Measurements from ENCODE around the gene FSTL5. TPM values are rescaled to one million over a fixed set of nuclear protein-coding genes. Genes with fewer than 3 reads are reported as not detected.
"Not testable (repeated sequence)": the region's sequence is repeated elsewhere in the genome, so short reads cannot be mapped to it uniquely, and the experiment has no call there.

FSTL5 gene
- total and polyA plus RNA-seq, 4 experiments from 2014 or later = not detected

- peaks cover 0 to 7% (median 1%) of the 10 kb centered on the region in 8 donors for H3K9me3 Mint-ChIP-seq
- no peaks in the 10 kb centered on the region for H3K36me3 Mint-ChIP-seq
- H3K27me3 Mint-ChIP-seq = no peaks in the 10 kb centered on the region
- H3K27ac Mint-ChIP-seq = no peak overlapping the region
- Histone ChIP-seq H3K36me3 (ENCODE audit: insufficient read depth, low read length) (no peaks in the 10 kb centered on the region), H3K4me3 (ENCODE audit: low read length in 2 of 2) (no peak overlapping the region), H3K27ac (ENCODE audit: low read depth, low read length) (no peak overlapping the region), H3K9me3 (ENCODE audit: control insufficient read depth in 1 of 2, low read length in 2 of 2) (no peaks in the 10 kb centered on the region), H3K27me3 (ENCODE audit: insufficient read depth, low read length) (no peaks in the 10 kb centered on the region), H3K4me1 (ENCODE audit: insufficient read depth, low read length) (no peaks in the 10 kb centered on the region)
- ChIA-PET CTCF (ENCODE audit: partially characterized antibody) (no interaction called here), POLR2A (ENCODE audit: partially characterized antibody) (no interaction called here)
- H3K4me1 Mint-ChIP-seq = no peaks in the 10 kb centered on the region
- intact Hi-C loops (cut with micrococcal nuclease) = no loop called here
- no peak for DNase-seq
- H3K4me3 Mint-ChIP-seq = no peak overlapping the region
These were observed 401.0 kb downstream of the FSTL5 start for GRCh38 chr4:161762796-161763195.

GRCh38 chr4:161760008-161760407 lies 403.8 kb downstream of the FSTL5 start:
- CTCF ChIA-PET (ENCODE audit: partially characterized antibody) = no interaction called here
- no peaks in the 10 kb centered on the region for H3K36me3 Mint-ChIP-seq
- Histone ChIP-seq H3K4me1 (ENCODE audit: insufficient read depth, low read length) (no peaks in the 10 kb centered on the region), H3K36me3 (ENCODE audit: insufficient read depth, low read length) (no peaks in the 10 kb centered on the region), H3K4me3 (ENCODE audit: low read length in 2 of 2) (no peak overlapping the region), H3K27ac (ENCODE audit: low read depth, low read length) (no peak overlapping the region), H3K27me3 (ENCODE audit: insufficient read depth, low read length) (no peaks in the 10 kb centered on the region), H3K9me3 (ENCODE audit: control insufficient read depth in 1 of 2, low read length in 2 of 2) (no peaks in the 10 kb centered on the region)
- H3K4me3 Mint-ChIP-seq = no peak overlapping the region
- no peaks in the 10 kb centered on the region for H3K27me3 Mint-ChIP-seq
- peaks cover 0 to 4% (median 1%) of the 10 kb centered on the region in 8 donors for H3K9me3 Mint-ChIP-seq
- no peak overlapping the region for H3K27ac Mint-ChIP-seq
- POLR2A ChIA-PET (ENCODE audit: partially characterized antibody) = no interaction called here
- DNase-seq = no peak
- intact Hi-C loops (cut with micrococcal nuclease) = no loop called here
- H3K4me1 Mint-ChIP-seq = no peaks in the 10 kb centered on the region

- intact Hi-C loops (cut with micrococcal nuclease); DNase-seq; H3K9me3 Mint-ChIP-seq; POLR2A ChIA-PET (ENCODE audit: partially characterized antibody); CTCF ChIA-PET (ENCODE audit: partially characterized antibody); H3K36me3 ChIP-seq (ENCODE audit: insufficient read depth, low read length); H3K9me3 ChIP-seq (ENCODE audit: control insufficient read depth in 1 of 2, low read length in 2 of 2); H3K27ac ChIP-seq (ENCODE audit: low read depth, low read length); H3K4me3 Mint-ChIP-seq; H3K4me3 ChIP-seq (ENCODE audit: low read length in 2 of 2); H3K4me1 Mint-ChIP-seq; H3K36me3 Mint-ChIP-seq; H3K4me1 ChIP-seq (ENCODE audit: insufficient read depth, low read length); H3K27ac Mint-ChIP-seq; H3K27me3 ChIP-seq (ENCODE audit: insufficient read depth, low read length); H3K27me3 Mint-ChIP-seq: not testable (repeated sequence)
These were observed 405.4 kb downstream of the FSTL5 start for GRCh38 chr4:161758412-161758811.

GRCh38 chr4:161728929-161729328 lies 434.9 kb downstream of the FSTL5 start:
- POLR2A ChIA-PET (ENCODE audit: partially characterized antibody) = no interaction called here
- CTCF ChIA-PET (ENCODE audit: partially characterized antibody) = no interaction called here

GRCh38 chr4:161721947-161722346 lies 441.9 kb downstream of the FSTL5 start:
- intact Hi-C loops (cut with micrococcal nuclease) = no loop called here
- no peaks in the 10 kb centered on the region for H3K27me3 Mint-ChIP-seq

More at GRCh38 chr4:161728929-161729328, 434.9 kb downstream of the FSTL5 start:
- no peaks in the 10 kb centered on the region for H3K27me3 Mint-ChIP-seq
- H3K4me1 Mint-ChIP-seq = no peaks in the 10 kb centered on the region
- Histone ChIP-seq H3K27me3 (ENCODE audit: insufficient read depth, low read length) (no peaks in the 10 kb centered on the region), H3K9me3 (ENCODE audit: control insufficient read depth in 1 of 2, low read length in 2 of 2) (no peaks in the 10 kb centered on the region), H3K36me3 (ENCODE audit: insufficient read depth, low read length) (no peaks in the 10 kb centered on the region), H3K4me3 (ENCODE audit: low read length in 2 of 2) (no peak overlapping the region), H3K27ac (ENCODE audit: low read depth, low read length) (no peak overlapping the region), H3K4me1 (ENCODE audit: insufficient read depth, low read length) (no peaks in the 10 kb centered on the region)
- peaks cover 0 to 12% (median 8%) of the 10 kb centered on the region in 8 donors for H3K9me3 Mint-ChIP-seq
- H3K27ac Mint-ChIP-seq = no peak overlapping the region
- intact Hi-C loops (cut with micrococcal nuclease) = no loop called here
- no peak overlapping the region for H3K4me3 Mint-ChIP-seq
- H3K36me3 Mint-ChIP-seq = no peaks in the 10 kb centered on the region
- DNase-seq = no peak

GRCh38 chr4:161717084-161717483 lies 446.7 kb downstream of the FSTL5 start:
- Mint-ChIP-seq H3K4me1 (no peaks in the 10 kb centered on the region), H3K27ac (no peak overlapping the region), H3K27me3 (no peaks in the 10 kb centered on the region), H3K4me3 (no peak overlapping the region), H3K9me3 (peaks cover 0 to 9% (median 5%) of the 10 kb centered on the region in 8 donors), H3K36me3 (no peaks in the 10 kb centered on the region)
- Histone ChIP-seq H3K4me3 (ENCODE audit: low read length in 2 of 2) (no peak overlapping the region), H3K36me3 (ENCODE audit: insufficient read depth, low read length) (no peaks in the 10 kb centered on the region), H3K9me3 (ENCODE audit: control insufficient read depth in 1 of 2, low read length in 2 of 2) (no peaks in the 10 kb centered on the region), H3K4me1 (ENCODE audit: insufficient read depth, low read length) (no peaks in the 10 kb centered on the region), H3K27ac (ENCODE audit: low read depth, low read length) (no peak overlapping the region), H3K27me3 (ENCODE audit: insufficient read depth, low read length) (no peaks in the 10 kb centered on the region)
- POLR2A ChIA-PET (ENCODE audit: partially characterized antibody) = no interaction called here
- intact Hi-C loops (cut with micrococcal nuclease) = no loop called here
- CTCF ChIA-PET (ENCODE audit: partially characterized antibody) = no interaction called here
- DNase-seq = no peak

More at GRCh38 chr4:161721947-161722346, 441.9 kb downstream of the FSTL5 start:
- no peak overlapping the region for H3K27ac Mint-ChIP-seq
- Histone ChIP-seq H3K4me1 (ENCODE audit: insufficient read depth, low read length) (no peaks in the 10 kb centered on the region), H3K36me3 (ENCODE audit: insufficient read depth, low read length) (no peaks in the 10 kb centered on the region), H3K27ac (ENCODE audit: low read depth, low read length) (no peak overlapping the region), H3K9me3 (ENCODE audit: control insufficient read depth in 1 of 2, low read length in 2 of 2) (no peaks in the 10 kb centered on the region), H3K4me3 (ENCODE audit: low read length in 2 of 2) (no peak overlapping the region), H3K27me3 (ENCODE audit: insufficient read depth, low read length) (no peaks in the 10 kb centered on the region)
- DNase-seq = no peak
- peaks cover 0 to 3% (median 0%) of the 10 kb centered on the region in 8 donors for H3K9me3 Mint-ChIP-seq
- H3K4me3 Mint-ChIP-seq = no peak overlapping the region
- no peaks in the 10 kb centered on the region for H3K36me3 Mint-ChIP-seq
- POLR2A ChIA-PET (ENCODE audit: partially characterized antibody) = no interaction called here
- no peaks in the 10 kb centered on the region for H3K4me1 Mint-ChIP-seq
- CTCF ChIA-PET (ENCODE audit: partially characterized antibody) = no interaction called here

- POLR2A ChIA-PET (ENCODE audit: partially characterized antibody) = no interaction called here
- Mint-ChIP-seq H3K36me3 (no peaks in the 10 kb centered on the region), H3K9me3 (peaks cover 0 to 9% (median 5%) of the 10 kb centered on the region in 8 donors), H3K27me3 (no peaks in the 10 kb centered on the region), H3K4me1 (no peaks in the 10 kb centered on the region), H3K4me3 (no peak overlapping the region), H3K27ac (no peak overlapping the region)
- Histone ChIP-seq H3K27ac (ENCODE audit: low read depth, low read length) (no peak overlapping the region), H3K27me3 (ENCODE audit: insufficient read depth, low read length) (no peaks in the 10 kb centered on the region), H3K4me3 (ENCODE audit: low read length in 2 of 2) (no peak overlapping the region), H3K4me1 (ENCODE audit: insufficient read depth, low read length) (no peaks in the 10 kb centered on the region), H3K36me3 (ENCODE audit: insufficient read depth, low read length) (no peaks in the 10 kb centered on the region), H3K9me3 (ENCODE audit: control insufficient read depth in 1 of 2, low read length in 2 of 2) (no peaks in the 10 kb centered on the region)
- CTCF ChIA-PET (ENCODE audit: partially characterized antibody) = no interaction called here
- intact Hi-C loops (cut with micrococcal nuclease) = no loop called here
- DNase-seq = no peak
These were observed 448.9 kb downstream of the FSTL5 start for GRCh38 chr4:161714931-161715330.

Measured in CD4-positive, alpha-beta memory T cell (primary cell).